Left renal cortex interstitium (tissue), 4 donors: ENCODE measurements around the gene URM1. TPM values are rescaled to one million over a fixed set of nuclear protein-coding genes. Genes with fewer than 3 reads are reported as not detected.
A peak's percentile ranks its signal among the peaks of the same experiment; 100 is the strongest.

ENCODE experiments used
- DNase-seq, 4 donors: peaks; one replicate each; pipeline ENCODE4 v3.0.0-alpha.2; 2013; ENCODE audit warnings: low read depth in 4 of 4, low spot score in 2 of 4, missing footprints in 1 of 4
- polyA plus RNA-seq, 4 donors: library from polyadenylated mRNA; unstranded; fragments of 120-200 nt; gene quantifications; one replicate each; pipeline ENCODE4 v1.2.1, GENCODE V29; 2013; ENCODE audit not compliant: insufficient read length in 4 of 4

Gene URM1
- polyA plus RNA-seq, 4 donors = 52.6 to 71.2 (median 57.7) TPM

- DNase-seq = no peak
Measured at GRCh38 chr9:128344931-128345605, 26.1 kb upstream of the URM1 start.

- DNase-seq = no peak
Measured at GRCh38 chr9:128349125-128349524, 22.0 kb upstream of the URM1 start.

- no peak for DNase-seq
Measured at GRCh38 chr9:128349772-128350171, 21.4 kb upstream of the URM1 start.

GRCh38 chr9:128355451-128355850 lies 15.7 kb upstream of the URM1 start:
- no peak for DNase-seq

- no peak for DNase-seq
Measured at GRCh38 chr9:128358090-128358489, 13.1 kb upstream of the URM1 start.

GRCh38 chr9:128358861-128359260 lies 12.3 kb upstream of the URM1 start:
- no peak for DNase-seq

GRCh38 chr9:128360826-128361225 lies 10.3 kb upstream of the URM1 start:
- DNase-seq = no peak

- no peak for DNase-seq
Measured at GRCh38 chr9:128361296-128361985, 9.7 kb upstream of the URM1 start.

GRCh38 chr9:128361986-128362646 lies 9.1 kb upstream of the URM1 start:
- DNase-seq = peak in 3 of 4 donors; percentile 66 to 79 (median 71)

GRCh38 chr9:128362774-128363173 lies 8.4 kb upstream of the URM1 start:
- no peak for DNase-seq

GRCh38 chr9:128365525-128365924 lies 5.6 kb upstream of the URM1 start:
- no peak for DNase-seq

GRCh38 chr9:128369024-128369706 lies 2.0 kb upstream of the URM1 start:
- no peak for DNase-seq

GRCh38 chr9:128370367-128370751 lies 815 bp upstream of the URM1 start:
- no peak for DNase-seq

- DNase-seq = no peak
Measured at GRCh38 chr9:128371630-128372117, 500 bp downstream of the URM1 start.

- DNase-seq = no peak
Measured at GRCh38 chr9:128372188-128372641, 1.0 kb downstream of the URM1 start.

GRCh38 chr9:128372784-128373183 lies 1.6 kb downstream of the URM1 start:
- DNase-seq = no peak

- no peak for DNase-seq
Measured at GRCh38 chr9:128374221-128374675, 3.1 kb downstream of the URM1 start.

GRCh38 chr9:128375865-128376264 lies 4.7 kb downstream of the URM1 start:
- DNase-seq = no peak

- DNase-seq = no peak
Measured at GRCh38 chr9:128382261-128382660, 11.1 kb downstream of the URM1 start.

- DNase-seq = no peak
Measured at GRCh38 chr9:128383007-128383753, 12.0 kb downstream of the URM1 start.
